Measurements from ENCODE around the gene GLIPR1. TPM values are rescaled to one million over a fixed set of nuclear protein-coding genes. Genes with fewer than 3 reads are reported as not detected.
"Not testable (repeated sequence)": the region's sequence is repeated elsewhere in the genome, so short reads cannot be mapped to it uniquely, and the experiment has no call there.

The GLIPR1 gene
- polyA plus RNA-seq, 1 of the 3 experiments (the other 2 are of a cell fraction): 75.6 TPM

DNA sequence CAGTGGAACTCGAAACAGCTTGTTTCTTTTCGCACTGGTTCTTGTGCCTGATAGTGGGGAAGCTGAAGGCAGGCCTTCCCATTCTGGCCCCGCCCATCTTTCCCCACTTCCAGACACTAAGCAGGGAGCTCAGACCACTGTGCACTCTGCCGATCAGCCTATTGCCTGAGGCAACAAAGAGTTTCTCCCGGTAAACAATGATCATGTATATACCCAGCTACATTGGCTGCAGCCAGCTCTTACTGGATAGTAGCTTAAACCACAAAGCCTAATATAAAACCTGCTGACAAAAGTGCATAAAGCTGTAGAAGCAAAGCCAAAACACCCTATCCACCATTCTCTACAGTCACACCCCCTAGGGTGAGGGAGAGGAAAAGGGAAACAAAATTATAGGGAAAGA, 24.7 kb upstream of the GLIPR1 start:
- Histone ChIP-seq H3K4me2 (no peak overlapping the region), H3K9ac (no peak overlapping the region), H3K9me2 (no peaks in the 10 kb centered on the region), H3K27ac (ENCODE audit: low read depth in 2 of 2, low read length in 1 of 2) (no peak overlapping the region), H3K4me3 (ENCODE audit: low read depth in 2 of 2, low read length in 1 of 2) (no peak overlapping the region), H4K20me1 (ENCODE audit: insufficient read depth) (no peaks in the 10 kb centered on the region), H3K4me1 (ENCODE audit: control insufficient read depth in 1 of 2, insufficient read depth in 2 of 2, low read depth in 1 of 2, low read length in 1 of 2) (peaks cover 0 to 7% of the 10 kb centered on the region in 2 experiments; a peak in 2 of 4 replicates), H3K36me3 (replicated peaks in 1 of 2; ENCODE audit: control insufficient read depth in 1 of 2, insufficient read depth in 2 of 2, low read length in 1 of 2) (no peaks in the 10 kb centered on the region), H3K79me2 (ENCODE audit: insufficient read depth) (no peaks in the 10 kb centered on the region), H2AFZ (ENCODE audit: low read depth) (peak overlapping the region; percentile 48; the same call in 1 of the 2 replicates), H3K27me3 (ENCODE audit: insufficient read depth) (no peaks in the 10 kb centered on the region), H3F3A (replicated peaks; ENCODE audit: insufficient read depth) (peaks cover under 1% of the 10 kb centered on the region), H3K9me3 (peaks cover 22% of the 10 kb centered on the region)
- WGBS (ENCODE audit: low lambda C conversion rate): 38% methylated on average over 5 of the region's 5 CpGs
- DNase-seq: no peak
- ChIA-PET POLR2A (no interaction called here), CTCF (no interaction called here)
- no peak for TF ChIP-seq SIN3A (IDR thresholded peaks at IDR 0.05; ENCODE audit: borderline replicate concordance, low read depth, low read length)
- TF ChIP-seq YY1 (IDR thresholded peaks at IDR 0.05; ENCODE audit: low read depth): no peak
- no peak for TF ChIP-seq RCOR1 (IDR thresholded peaks at IDR 0.05; ENCODE audit: low read length)
- no peak for TF ChIP-seq FOSL2 (IDR thresholded peaks at IDR 0.05; ENCODE audit: borderline replicate concordance, low read depth)
- TF ChIP-seq TEAD4 (IDR thresholded peaks at IDR 0.05; ENCODE audit: borderline replicate concordance, insufficient read depth): no peak
- TF ChIP-seq GATA2 (CRISPR knock-in tag; IDR thresholded peaks at IDR 0.05): no peak
- no peak for TF ChIP-seq CHD2 (IDR thresholded peaks at IDR 0.05; ENCODE audit: low read length, partially characterized antibody)

DNA sequence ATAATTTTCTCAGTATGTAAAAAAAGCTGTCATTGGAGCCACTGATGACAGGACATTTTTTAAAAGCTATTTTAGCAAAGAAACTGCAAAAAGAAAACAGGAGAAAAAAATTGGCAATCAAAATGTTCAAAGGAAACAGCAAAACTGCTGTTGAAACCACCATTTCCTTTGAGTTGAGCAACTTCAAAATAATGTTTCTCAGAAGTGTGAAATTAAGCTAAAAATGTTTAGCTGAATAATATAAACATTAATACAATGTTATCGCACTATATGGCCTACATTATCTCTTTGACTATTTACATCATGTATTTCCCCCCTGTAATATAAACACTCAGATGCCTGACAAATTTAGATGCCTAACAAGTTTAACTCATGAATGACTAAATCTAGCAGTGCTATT, 23.4 kb upstream of the GLIPR1 start:
- H3K36me3 ChIP-seq (replicated peaks in 1 of 2; ENCODE audit: control insufficient read depth in 1 of 2, insufficient read depth in 2 of 2, low read length in 1 of 2): no peaks in the 10 kb centered on the region
- CTCF ChIA-PET: no interaction called here
- H3K27me3 ChIP-seq (ENCODE audit: insufficient read depth): no peaks in the 10 kb centered on the region
- H3K9me3 ChIP-seq: peaks cover 22% of the 10 kb centered on the region
- DNase-seq: no peak
- POLR2A ChIA-PET: no interaction called here
- H4K20me1 ChIP-seq (ENCODE audit: insufficient read depth): no peaks in the 10 kb centered on the region
- 96% methylated on average over 1 of the region's 1 CpG for WGBS (ENCODE audit: low lambda C conversion rate)
- H2AFZ ChIP-seq (ENCODE audit: low read depth): no peak overlapping the region
- H3K4me3 ChIP-seq (ENCODE audit: low read depth in 2 of 2, low read length in 1 of 2): no peak overlapping the region
- H3K4me1 ChIP-seq (ENCODE audit: control insufficient read depth in 1 of 2, insufficient read depth in 2 of 2, low read depth in 1 of 2, low read length in 1 of 2): peaks cover 0 to 7% of the 10 kb centered on the region in 2 experiments; a peak in 2 of 4 replicates
- no peak overlapping the region for H3K27ac ChIP-seq (ENCODE audit: low read depth in 2 of 2, low read length in 1 of 2)
- no peak overlapping the region for H3K4me2 ChIP-seq
- no peaks in the 10 kb centered on the region for H3K9me2 ChIP-seq
- H3K9ac ChIP-seq: no peak overlapping the region
- no peak for TF ChIP-seq FOSL2 (IDR thresholded peaks at IDR 0.05; ENCODE audit: borderline replicate concordance, low read depth)
- TF ChIP-seq CHD2 (IDR thresholded peaks at IDR 0.05; ENCODE audit: low read length, partially characterized antibody): no peak
- TF ChIP-seq SMC3 (IDR thresholded peaks at IDR 0.05; ENCODE audit: low read depth, low read length): no peak
- TF ChIP-seq GABPA (IDR thresholded peaks at IDR 0.05; ENCODE audit: low read depth): no peak
- TF ChIP-seq, protein P1, sequence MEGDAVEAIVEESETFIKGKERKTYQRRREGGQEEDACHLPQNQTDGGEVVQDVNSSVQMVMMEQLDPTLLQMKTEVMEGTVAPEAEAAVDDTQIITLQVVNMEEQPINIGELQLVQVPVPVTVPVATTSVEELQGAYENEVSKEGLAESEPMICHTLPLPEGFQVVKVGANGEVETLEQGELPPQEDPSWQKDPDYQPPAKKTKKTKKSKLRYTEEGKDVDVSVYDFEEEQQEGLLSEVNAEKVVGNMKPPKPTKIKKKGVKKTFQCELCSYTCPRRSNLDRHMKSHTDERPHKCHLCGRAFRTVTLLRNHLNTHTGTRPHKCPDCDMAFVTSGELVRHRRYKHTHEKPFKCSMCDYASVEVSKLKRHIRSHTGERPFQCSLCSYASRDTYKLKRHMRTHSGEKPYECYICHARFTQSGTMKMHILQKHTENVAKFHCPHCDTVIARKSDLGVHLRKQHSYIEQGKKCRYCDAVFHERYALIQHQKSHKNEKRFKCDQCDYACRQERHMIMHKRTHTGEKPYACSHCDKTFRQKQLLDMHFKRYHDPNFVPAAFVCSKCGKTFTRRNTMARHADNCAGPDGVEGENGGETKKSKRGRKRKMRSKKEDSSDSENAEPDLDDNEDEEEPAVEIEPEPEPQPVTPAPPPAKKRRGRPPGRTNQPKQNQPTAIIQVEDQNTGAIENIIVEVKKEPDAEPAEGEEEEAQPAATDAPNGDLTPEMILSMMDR (IDR thresholded peaks at IDR 0.05): no peak
- TF ChIP-seq MEF2A (IDR thresholded peaks at IDR 0.05; ENCODE audit: borderline replicate concordance, low read depth): no peak
- TF ChIP-seq, protein P2, sequence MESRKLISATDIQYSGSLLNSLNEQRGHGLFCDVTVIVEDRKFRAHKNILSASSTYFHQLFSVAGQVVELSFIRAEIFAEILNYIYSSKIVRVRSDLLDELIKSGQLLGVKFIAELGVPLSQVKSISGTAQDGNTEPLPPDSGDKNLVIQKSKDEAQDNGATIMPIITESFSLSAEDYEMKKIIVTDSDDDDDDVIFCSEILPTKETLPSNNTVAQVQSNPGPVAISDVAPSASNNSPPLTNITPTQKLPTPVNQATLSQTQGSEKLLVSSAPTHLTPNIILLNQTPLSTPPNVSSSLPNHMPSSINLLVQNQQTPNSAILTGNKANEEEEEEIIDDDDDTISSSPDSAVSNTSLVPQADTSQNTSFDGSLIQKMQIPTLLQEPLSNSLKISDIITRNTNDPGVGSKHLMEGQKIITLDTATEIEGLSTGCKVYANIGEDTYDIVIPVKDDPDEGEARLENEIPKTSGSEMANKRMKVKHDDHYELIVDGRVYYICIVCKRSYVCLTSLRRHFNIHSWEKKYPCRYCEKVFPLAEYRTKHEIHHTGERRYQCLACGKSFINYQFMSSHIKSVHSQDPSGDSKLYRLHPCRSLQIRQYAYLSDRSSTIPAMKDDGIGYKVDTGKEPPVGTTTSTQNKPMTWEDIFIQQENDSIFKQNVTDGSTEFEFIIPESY (IDR thresholded peaks at IDR 0.05; ENCODE audit: borderline replicate concordance, low read depth): no peak
- H3K79me2 ChIP-seq (ENCODE audit: insufficient read depth): no peaks in the 10 kb centered on the region
- no peaks in the 10 kb centered on the region for H3F3A ChIP-seq (replicated peaks; ENCODE audit: insufficient read depth)

DNA sequence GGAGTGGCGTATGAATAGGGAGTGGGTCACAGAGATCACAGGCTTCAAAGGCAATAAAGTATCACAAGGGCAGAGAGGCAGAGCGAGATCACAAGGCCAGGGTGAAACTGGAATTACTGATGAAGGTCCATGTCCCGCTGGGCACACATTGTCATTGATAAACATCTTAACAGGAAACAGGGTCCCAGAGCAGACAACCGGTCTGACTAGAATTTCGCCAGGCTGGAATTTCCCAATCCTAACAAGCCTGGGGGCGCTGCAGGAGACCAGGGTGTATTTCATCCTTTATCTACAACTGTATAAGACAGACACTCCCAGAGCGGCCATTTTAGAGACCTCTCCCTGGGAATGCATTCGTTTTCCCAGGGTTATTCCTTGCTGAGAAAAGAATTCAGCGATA, 22.7 kb upstream of the GLIPR1 start:
- POLR2A ChIA-PET; H3K79me2 ChIP-seq (ENCODE audit: insufficient read depth); CTCF ChIA-PET; H2AFZ ChIP-seq (ENCODE audit: low read depth); H4K20me1 ChIP-seq (ENCODE audit: insufficient read depth); H3K27me3 ChIP-seq (ENCODE audit: insufficient read depth); H3F3A ChIP-seq (replicated peaks; ENCODE audit: insufficient read depth); H3K4me3 ChIP-seq (ENCODE audit: low read depth in 2 of 2, low read length in 1 of 2); H3K4me2 ChIP-seq; H3K36me3 ChIP-seq (replicated peaks in 1 of 2; ENCODE audit: control insufficient read depth in 1 of 2, insufficient read depth in 2 of 2, low read length in 1 of 2); H3K9me2 ChIP-seq; H3K9ac ChIP-seq; DNase-seq; H3K4me1 ChIP-seq (ENCODE audit: control insufficient read depth in 1 of 2, insufficient read depth in 2 of 2, low read depth in 1 of 2, low read length in 1 of 2); H3K27ac ChIP-seq (ENCODE audit: low read depth in 2 of 2, low read length in 1 of 2): not testable (repeated sequence)
- peaks cover 22% of the 10 kb centered on the region for H3K9me3 ChIP-seq
- WGBS (ENCODE audit: low lambda C conversion rate): 56% methylated on average over 7 of the region's 9 CpGs

All from SK-N-SH (cell line).